Subcutaneous adipose tissue (tissue), 4 donors: ENCODE measurements around the gene AEBP2. TPM values are rescaled to one million over a fixed set of nuclear protein-coding genes. Genes with fewer than 3 reads are reported as not detected.

Experiments used
- CTCF ChIP-seq: fragments of 450-650 bp; IDR thresholded peaks from one replicate; pipeline ENCODE4 v1.5.1; 2016; ENCODE audit warnings: low read depth, mild to moderate bottlenecking, control low read depth, antibody characterized with exemption, moderate library complexity
- total RNA-seq, 4 donors: library from RNA; depleted of rRNA; stranded (reverse); fragments of >200 nt; gene quantifications; one replicate each; pipeline ENCODE4 v1.1.0, GENCODE V29; 2016

Gene AEBP2
- total RNA-seq, 4 donors from 2014 or later = 35.5 to 46.0 (median 41.7) TPM

GRCh38 chr12:19402743-19403431 lies 36.4 kb upstream of the AEBP2 start:
- no peak for TF ChIP-seq CTCF

- TF ChIP-seq CTCF = no peak
Measured at GRCh38 chr12:19404242-19404880, 34.9 kb upstream of the AEBP2 start.

- TF ChIP-seq CTCF = no peak
Measured at GRCh38 chr12:19409376-19409775, 29.9 kb upstream of the AEBP2 start.

GRCh38 chr12:19410211-19410610 lies 29.1 kb upstream of the AEBP2 start:
- TF ChIP-seq CTCF = no peak

- no peak for TF ChIP-seq CTCF
Measured at GRCh38 chr12:19410629-19411185, 28.6 kb upstream of the AEBP2 start.

- TF ChIP-seq CTCF = no peak
Measured at GRCh38 chr12:19411234-19412204, 27.8 kb upstream of the AEBP2 start.

GRCh38 chr12:19412844-19413243 lies 26.4 kb upstream of the AEBP2 start:
- no peak for TF ChIP-seq CTCF
